Measurements from ENCODE around the gene GIPC1. TPM values are rescaled to one million over a fixed set of nuclear protein-coding genes. Genes with fewer than 3 reads are reported as not detected.

GIPC1 gene
- total and polyA plus RNA-seq, 7 experiments from 2014 or later: 21.3 to 46.1 (median 25.9) TPM

DNA sequence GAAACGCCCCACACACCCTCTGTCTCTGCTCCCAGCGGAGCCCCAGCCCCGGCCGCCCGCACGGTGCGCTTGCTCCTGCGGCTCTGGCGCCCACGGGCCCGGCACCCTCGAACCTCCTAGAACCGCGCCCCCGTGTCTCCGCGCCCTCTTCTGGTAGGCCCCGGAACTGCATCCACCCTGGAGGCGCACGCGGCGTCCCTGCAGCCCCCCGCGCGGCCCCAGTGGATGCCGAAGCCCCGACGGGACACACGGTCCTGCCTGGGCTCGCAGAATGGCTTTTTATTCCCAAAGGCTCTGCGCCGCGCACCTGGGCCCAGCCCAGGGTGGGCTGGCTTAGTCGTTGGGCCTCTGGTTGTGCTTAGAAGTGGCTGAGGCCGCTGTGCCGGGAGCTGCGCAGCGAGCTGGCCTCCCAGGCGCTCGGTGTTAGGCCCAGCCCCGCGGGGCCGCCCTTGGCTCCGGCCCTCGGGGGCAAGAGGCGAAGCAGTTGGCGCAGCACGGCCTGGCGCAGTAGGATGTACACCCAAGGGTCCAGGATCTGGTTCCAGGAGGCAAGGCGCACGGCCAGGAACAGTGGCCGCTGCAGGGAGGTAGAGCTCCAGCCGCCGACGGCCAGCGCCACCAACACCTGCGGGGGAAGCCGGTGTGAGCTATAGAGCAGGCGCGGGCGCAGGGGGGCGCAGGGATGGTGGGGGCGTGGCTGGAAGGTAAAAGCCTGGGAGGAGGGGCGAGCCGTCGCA lies 23.6 kb downstream of the GIPC1 start:
- H3K36me3 ChIP-seq (ENCODE audit: control insufficient read depth in 2 of 3, insufficient read depth in 3 of 3, low read length in 3 of 3): peaks cover 0 to 44% (median 3%) of the 10 kb centered on the region in 3 experiments
- Mint-ChIP-seq H3K4me3 (peak overlapping the region; percentile 25 to 84 (median 68)), H3K9me3 (peaks cover 0 to 2% (median 0%) of the 10 kb centered on the region in 11 donors), H3K27me3 (peaks cover 6 to 19% (median 12%) of the 10 kb centered on the region in 5 donors), H3K36me3 (peaks cover 0 to 16% (median 4%) of the 10 kb centered on the region in 5 donors), H3K4me1 (peaks cover 0 to 39% (median 29%) of the 10 kb centered on the region in 7 donors), H3K27ac (peak overlapping the region in 1 of 9 donors; percentile 41)
- ATAC-seq (peak; percentile 85), DNase-seq (peak; percentile 65 to 94 (median 82))
- H3K4me1 ChIP-seq (ENCODE audit: control insufficient read depth in 2 of 2, insufficient read depth in 2 of 2, low read length in 2 of 2): peaks cover 4 to 17% of the 10 kb centered on the region in 2 donors
- H3K27me3 ChIP-seq (ENCODE audit: control insufficient read depth in 2 of 2, insufficient read depth in 2 of 2, low read length in 2 of 2): peaks cover 0 to 4% of the 10 kb centered on the region in 2 donors
- H3K4me3 ChIP-seq (ENCODE audit: low read length): peak overlapping the region; percentile 55
- intact Hi-C loops (cut with micrococcal nuclease): loop anchor here (1.0 to 10.0 kb wide), 5 partner anchors 40 to 336 kb away; partner anchors contain the start of genes ASF1B (in 1 of the 2) and DDX39A (in 1 of the 2)
- ChIA-PET POLR2A (interaction anchor here (1.0 to 1.5 kb wide), 6 partner anchors 26 to 85 kb away, joined by 3 to 5 read pairs (median 4); no protein-coding TSS in a partner anchor), CTCF (interaction anchor here (0.6 to 1.8 kb wide), 9 partner anchors 9 to 336 kb away, joined by 3 to 16 read pairs (median 3); partner anchors contain the start of genes ASF1B and PKN1)
- H3K9me3 ChIP-seq (ENCODE audit: control insufficient read depth in 2 of 3, low read length in 3 of 3): no peaks in the 10 kb centered on the region
- no peak overlapping the region for H3K27ac ChIP-seq (ENCODE audit: low read depth, low read length)

DNA sequence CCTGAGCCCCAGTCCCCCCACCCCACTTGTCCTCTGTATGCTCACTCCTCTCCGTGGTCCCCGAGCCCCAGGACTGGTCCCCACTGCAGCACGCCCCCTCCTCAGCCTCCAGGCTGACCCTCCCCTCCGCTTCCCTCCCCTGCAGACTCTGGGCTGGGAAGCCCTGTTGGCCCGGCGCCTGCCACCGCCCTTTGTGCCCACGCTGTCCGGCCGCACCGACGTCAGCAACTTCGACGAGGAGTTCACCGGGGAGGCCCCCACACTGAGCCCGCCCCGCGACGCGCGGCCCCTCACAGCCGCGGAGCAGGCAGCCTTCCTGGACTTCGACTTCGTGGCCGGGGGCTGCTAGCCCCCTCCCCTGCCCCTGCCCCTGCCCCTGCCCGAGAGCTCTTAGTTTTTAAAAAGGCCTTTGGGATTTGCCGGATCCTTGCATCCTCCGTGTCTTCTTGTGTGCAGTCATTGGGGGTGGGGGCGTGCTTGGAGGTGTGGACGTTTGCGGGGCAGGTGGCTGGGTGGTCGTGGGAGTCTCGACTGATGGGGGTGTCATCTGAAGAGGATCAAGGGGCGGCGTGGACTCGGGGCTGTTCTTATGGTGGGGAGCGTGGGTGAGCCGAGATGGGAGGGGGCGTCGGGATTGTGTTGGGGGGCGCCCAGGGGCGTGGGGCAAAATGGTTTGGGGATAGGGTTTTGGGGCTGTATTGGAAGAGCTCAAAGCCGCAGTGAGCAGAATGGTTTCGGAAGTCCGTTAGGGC lies 24.3 kb downstream of the GIPC1 start:
- POLR2A ChIA-PET: no interaction called here
- peak overlapping the region in 5 of 10 donors; percentile 36 to 84 (median 71) for H3K4me3 Mint-ChIP-seq

GRCh38 chr19:14470031-14470876 lies 25.7 kb downstream of the GIPC1 start:
- Mint-ChIP-seq H3K4me1 (peaks cover 0 to 24% (median 16%) of the 10 kb centered on the region in 7 donors), H3K9me3 (no peaks in the 10 kb centered on the region), H3K27ac (no peak overlapping the region), H3K36me3 (peaks cover 0 to 22% (median 4%) of the 10 kb centered on the region in 5 donors), H3K4me3 (peak overlapping the region in 2 of 10 donors; percentile 25 to 32), H3K27me3 (peaks cover 6 to 19% (median 12%) of the 10 kb centered on the region in 5 donors)
- Histone ChIP-seq H3K27me3 (ENCODE audit: control insufficient read depth in 2 of 2, insufficient read depth in 2 of 2, low read length in 2 of 2) (peaks cover 0 to 4% of the 10 kb centered on the region in 2 donors), H3K9me3 (ENCODE audit: control insufficient read depth in 2 of 3, low read length in 3 of 3) (no peaks in the 10 kb centered on the region), H3K4me3 (ENCODE audit: low read length) (no peak overlapping the region), H3K4me1 (ENCODE audit: control insufficient read depth in 2 of 2, insufficient read depth in 2 of 2, low read length in 2 of 2) (peaks cover 4 to 17% of the 10 kb centered on the region in 2 donors), H3K27ac (ENCODE audit: low read depth, low read length) (no peak overlapping the region), H3K36me3 (ENCODE audit: control insufficient read depth in 2 of 3, insufficient read depth in 3 of 3, low read length in 3 of 3) (peaks cover 0 to 65% (median 3%) of the 10 kb centered on the region in 3 experiments)
- POLR2A ChIA-PET: no interaction called here
- DNase-seq: no peak
- CTCF ChIA-PET: interaction anchor here (0.6 to 0.7 kb wide), 2 partner anchors 39 to 76 kb away, joined by 3 read pairs; no protein-coding TSS in a partner anchor
- intact Hi-C loops (cut with micrococcal nuclease): loop anchor here in 1 of 2 donors (10.0 kb wide), 1 partner anchor 115 kb away; no protein-coding TSS in a partner anchor
- ATAC-seq: no peak

More for the DNA sequence above, 24.3 kb downstream of the GIPC1 start:
- peaks cover 0 to 4% of the 10 kb centered on the region in 2 donors for H3K27me3 ChIP-seq (ENCODE audit: control insufficient read depth in 2 of 2, insufficient read depth in 2 of 2, low read length in 2 of 2)
- DNase-seq (no peak), ATAC-seq (no peak)
- Mint-ChIP-seq H3K9me3 (peaks cover 0 to 2% (median 0%) of the 10 kb centered on the region in 11 donors), H3K27ac (no peak overlapping the region), H3K4me1 (peaks cover 0 to 38% (median 27%) of the 10 kb centered on the region in 7 donors), H3K36me3 (peaks cover 0 to 16% (median 4%) of the 10 kb centered on the region in 5 donors), H3K27me3 (peaks cover 6 to 19% (median 12%) of the 10 kb centered on the region in 5 donors)
- intact Hi-C loops (cut with micrococcal nuclease): loop anchor here (1.0 to 10.0 kb wide), 5 partner anchors 39 to 335 kb away; partner anchors contain the start of genes ASF1B (in 1 of the 2) and DDX39A (in 1 of the 2)
- CTCF ChIA-PET: interaction anchor here (0.6 to 1.8 kb wide), 5 partner anchors 12 to 335 kb away, joined by 3 to 16 read pairs (median 5); partner anchors contain the start of genes ASF1B and PKN1
- H3K4me3 ChIP-seq (ENCODE audit: low read length): no peak overlapping the region
- no peaks in the 10 kb centered on the region for H3K9me3 ChIP-seq (ENCODE audit: control insufficient read depth in 2 of 3, low read length in 3 of 3)
- peaks cover 0 to 52% (median 3%) of the 10 kb centered on the region in 3 experiments for H3K36me3 ChIP-seq (ENCODE audit: control insufficient read depth in 2 of 3, insufficient read depth in 3 of 3, low read length in 3 of 3)
- peaks cover 4 to 17% of the 10 kb centered on the region in 2 donors for H3K4me1 ChIP-seq (ENCODE audit: control insufficient read depth in 2 of 2, insufficient read depth in 2 of 2, low read length in 2 of 2)
- no peak overlapping the region for H3K27ac ChIP-seq (ENCODE audit: low read depth, low read length)

GRCh38 chr19:14467816-14468215 lies 28.1 kb downstream of the GIPC1 start:
- no peak for DNase-seq

GRCh38 chr19:14467391-14467790 lies 28.5 kb downstream of the GIPC1 start:
- H3K9me3 ChIP-seq (ENCODE audit: control insufficient read depth in 2 of 3, low read length in 3 of 3): no peaks in the 10 kb centered on the region
- peaks cover 0 to 5% of the 10 kb centered on the region in 2 donors for H3K4me1 ChIP-seq (ENCODE audit: control insufficient read depth in 2 of 2, insufficient read depth in 2 of 2, low read length in 2 of 2)
- Mint-ChIP-seq H3K9me3 (no peaks in the 10 kb centered on the region), H3K4me3 (no peak overlapping the region), H3K27ac (no peak overlapping the region), H3K27me3 (no peaks in the 10 kb centered on the region), H3K4me1 (peaks cover 0 to 7% (median 0%) of the 10 kb centered on the region in 7 donors), H3K36me3 (peaks cover 0 to 39% (median 9%) of the 10 kb centered on the region in 5 donors)
- DNase-seq: no peak
- no peak overlapping the region for H3K4me3 ChIP-seq (ENCODE audit: low read length)
- CTCF ChIA-PET: interaction anchor here (1.0 to 1.8 kb wide), 4 partner anchors 10 to 84 kb away, joined by 3 to 8 read pairs (median 4); no protein-coding TSS in a partner anchor
- peaks cover 0 to 94% (median 11%) of the 10 kb centered on the region in 3 experiments for H3K36me3 ChIP-seq (ENCODE audit: control insufficient read depth in 2 of 3, insufficient read depth in 3 of 3, low read length in 3 of 3)
- intact Hi-C loops (cut with micrococcal nuclease): no loop called here
- no peak for ATAC-seq
- H3K27me3 ChIP-seq (ENCODE audit: control insufficient read depth in 2 of 2, insufficient read depth in 2 of 2, low read length in 2 of 2): no peaks in the 10 kb centered on the region
- H3K27ac ChIP-seq (ENCODE audit: low read depth, low read length): no peak overlapping the region
- POLR2A ChIA-PET: no interaction called here

More at GRCh38 chr19:14467816-14468215, 28.1 kb downstream of the GIPC1 start:
- Histone ChIP-seq H3K27ac (ENCODE audit: low read depth, low read length) (no peak overlapping the region), H3K4me1 (ENCODE audit: control insufficient read depth in 2 of 2, insufficient read depth in 2 of 2, low read length in 2 of 2) (peaks cover 0 to 9% of the 10 kb centered on the region in 2 donors), H3K4me3 (ENCODE audit: low read length) (no peak overlapping the region), H3K27me3 (ENCODE audit: control insufficient read depth in 2 of 2, insufficient read depth in 2 of 2, low read length in 2 of 2) (no peaks in the 10 kb centered on the region), H3K9me3 (ENCODE audit: control insufficient read depth in 2 of 3, low read length in 3 of 3) (no peaks in the 10 kb centered on the region), H3K36me3 (ENCODE audit: control insufficient read depth in 2 of 3, insufficient read depth in 3 of 3, low read length in 3 of 3) (peaks cover 0 to 89% (median 11%) of the 10 kb centered on the region in 3 experiments)
- Mint-ChIP-seq H3K36me3 (peaks cover 0 to 39% (median 9%) of the 10 kb centered on the region in 5 donors), H3K27me3 (peaks cover 0 to 4% (median under 1%) of the 10 kb centered on the region in 5 donors), H3K4me3 (no peak overlapping the region), H3K4me1 (peaks cover 0 to 10% (median 3%) of the 10 kb centered on the region in 7 donors), H3K27ac (peak overlapping the region in 1 of 9 donors; percentile 15), H3K9me3 (no peaks in the 10 kb centered on the region)
- CTCF ChIA-PET: interaction anchor here (1.0 to 1.8 kb wide), 4 partner anchors 10 to 83 kb away, joined by 3 to 8 read pairs (median 4); no protein-coding TSS in a partner anchor
- intact Hi-C loops (cut with micrococcal nuclease): no loop called here
- ATAC-seq: no peak
- POLR2A ChIA-PET: interaction anchor here (0.7 to 1.1 kb wide), 2 partner anchors 28 to 32 kb away, joined by 3 to 5 read pairs; partner anchors contain the start of gene GIPC1

Measured in naive thymus-derived CD4-positive, alpha-beta T cell (primary cell).